T-helper 2 cell treated with Interferon-gamma antibody and Interleukin-4, amounts not matched to agents 100 ng/mL and 5 ng/mL, for 36 hours (primary cell): ENCODE data around the gene C15orf39. TPM values are rescaled to one million over a fixed set of nuclear protein-coding genes. Genes with fewer than 3 reads are reported as not detected.
"Not testable (repeated sequence)": the region's sequence is repeated elsewhere in the genome, so short reads cannot be mapped to it uniquely, and the experiment has no call there.

Experiments
- intact Hi-C: fragments of 100-400 bp; cut with micrococcal nuclease; formaldehyde crosslinking; loops from one replicate; pipeline ENCODE4 v1.15.1; 2023
- total RNA-seq: library from RNA; stranded (reverse); gene quantifications from 2 replicates; pipeline ENCODE4 v1.2.3, GENCODE V29; 2022

The C15orf39 gene
- total RNA-seq, 1 donor from 2014 or later: 117 TPM

GRCh38 chr15:75259873-75260272, 58.2 kb downstream of the C15orf39 start:
- intact Hi-C loops: not testable (repeated sequence)

Other genes with a start within 250 kb of the C15orf39 start
- 9.6 and 10.3 TPM in 2 replicates for gene RPP25, start 245.1 kb upstream of the C15orf39 start, total RNA-seq
- gene SCAMP5, start 206.3 kb upstream of the C15orf39 start, total RNA-seq: 0.80 and 0.86 TPM in 2 replicates
- gene PPCDC, start 178.3 kb upstream of the C15orf39 start, total RNA-seq: 50.2 and 50.4 TPM in 2 replicates
- not detected in 2 replicates for gene GOLGA6C, start 56.5 kb downstream of the C15orf39 start, total RNA-seq
- not detected in 2 replicates for gene GOLGA6D, start 81.0 kb downstream of the C15orf39 start, total RNA-seq
- gene COMMD4, start 134.2 kb downstream of the C15orf39 start, total RNA-seq: 80.8 and 82.6 TPM in 2 replicates
- 1.3 and 2.0 TPM in 2 replicates for gene NEIL1, start 145.2 kb downstream of the C15orf39 start, total RNA-seq
- 195 and 196 TPM in 2 replicates for gene MAN2C1, start 166.7 kb downstream of the C15orf39 start, total RNA-seq
- 94.7 and 100.0 TPM in 2 replicates for gene SIN3A, start 249.8 kb downstream of the C15orf39 start, total RNA-seq